ENCODE data around the gene CFAP97.

CFAP97 gene

DNA sequence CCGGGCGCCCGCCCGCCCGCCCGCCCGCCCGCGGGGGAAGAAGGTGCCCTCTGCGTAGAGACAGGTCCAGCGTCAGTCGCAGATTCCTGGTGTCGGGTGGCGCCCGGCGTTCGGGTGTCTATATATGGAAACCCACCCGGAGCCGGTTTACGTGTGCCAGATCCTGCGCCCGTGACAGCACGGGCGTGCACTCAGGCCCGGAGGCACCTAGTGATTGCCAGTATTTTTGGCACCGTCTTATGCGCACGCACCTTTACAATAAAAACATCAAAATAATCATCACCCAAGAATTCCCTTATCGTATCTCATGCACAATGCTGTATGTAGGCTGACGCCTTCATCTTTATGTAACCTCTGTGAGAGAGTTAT lies 60.2 kb downstream of the CFAP97 start:
- peak overlapping the region; percentile 77 for H3K4me3 ChIP-seq (ENCODE audit: low read length)
- peak overlapping the region; percentile 88 for H3K4me2 ChIP-seq (ENCODE audit: low read depth, low read length)
- peak overlapping the region; percentile 55 for H3K9ac ChIP-seq (ENCODE audit: low read length)
- H3K79me2 ChIP-seq (ENCODE audit: low read length): peaks cover 32% of the 10 kb centered on the region
- H2AFZ ChIP-seq (ENCODE audit: low read length): peak overlapping the region; percentile 46; the same call in 1 of the 2 replicates
- H3K9me3 ChIP-seq (replicated peaks; ENCODE audit: insufficient read depth, low read length): no peaks in the 10 kb centered on the region
- H3K36me3 ChIP-seq (replicated peaks; ENCODE audit: insufficient read depth, low read length): no peaks in the 10 kb centered on the region; the same call in 1 of the 2 replicates
- H3K4me1 ChIP-seq (ENCODE audit: low read length): peaks cover 16% of the 10 kb centered on the region
- no peaks in the 10 kb centered on the region for H3K27me3 ChIP-seq (replicated peaks; ENCODE audit: insufficient read depth, low read length)
- H3K27ac ChIP-seq (ENCODE audit: low read length): no peak overlapping the region
- 0 out of 2 replicates have a peak, but pooled peaks cover 3% of the 10 kb centered on the region for H4K20me1 ChIP-seq (ENCODE audit: insufficient read depth, low read length)
- H3F3A ChIP-seq (ENCODE audit: insufficient read depth, low read length): no peaks in the 10 kb centered on the region
- TF ChIP-seq, protein P1, sequence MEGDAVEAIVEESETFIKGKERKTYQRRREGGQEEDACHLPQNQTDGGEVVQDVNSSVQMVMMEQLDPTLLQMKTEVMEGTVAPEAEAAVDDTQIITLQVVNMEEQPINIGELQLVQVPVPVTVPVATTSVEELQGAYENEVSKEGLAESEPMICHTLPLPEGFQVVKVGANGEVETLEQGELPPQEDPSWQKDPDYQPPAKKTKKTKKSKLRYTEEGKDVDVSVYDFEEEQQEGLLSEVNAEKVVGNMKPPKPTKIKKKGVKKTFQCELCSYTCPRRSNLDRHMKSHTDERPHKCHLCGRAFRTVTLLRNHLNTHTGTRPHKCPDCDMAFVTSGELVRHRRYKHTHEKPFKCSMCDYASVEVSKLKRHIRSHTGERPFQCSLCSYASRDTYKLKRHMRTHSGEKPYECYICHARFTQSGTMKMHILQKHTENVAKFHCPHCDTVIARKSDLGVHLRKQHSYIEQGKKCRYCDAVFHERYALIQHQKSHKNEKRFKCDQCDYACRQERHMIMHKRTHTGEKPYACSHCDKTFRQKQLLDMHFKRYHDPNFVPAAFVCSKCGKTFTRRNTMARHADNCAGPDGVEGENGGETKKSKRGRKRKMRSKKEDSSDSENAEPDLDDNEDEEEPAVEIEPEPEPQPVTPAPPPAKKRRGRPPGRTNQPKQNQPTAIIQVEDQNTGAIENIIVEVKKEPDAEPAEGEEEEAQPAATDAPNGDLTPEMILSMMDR (IDR thresholded peaks at IDR 0.05; ENCODE audit: low read length): no peak
- no peak for TF ChIP-seq EZH2phosphoT487 (IDR thresholded peaks at IDR 0.05; ENCODE audit: low read length)
- no peak for TF ChIP-seq EZH2 (optimal IDR thresholded peaks at IDR 0.05; ENCODE audit: low read depth, low read length)
- no peaks in the 10 kb centered on the region for H3K9me2 ChIP-seq (replicated peaks; ENCODE audit: insufficient read depth, low read length)
- DNase-seq: peak; percentile 48

DNA sequence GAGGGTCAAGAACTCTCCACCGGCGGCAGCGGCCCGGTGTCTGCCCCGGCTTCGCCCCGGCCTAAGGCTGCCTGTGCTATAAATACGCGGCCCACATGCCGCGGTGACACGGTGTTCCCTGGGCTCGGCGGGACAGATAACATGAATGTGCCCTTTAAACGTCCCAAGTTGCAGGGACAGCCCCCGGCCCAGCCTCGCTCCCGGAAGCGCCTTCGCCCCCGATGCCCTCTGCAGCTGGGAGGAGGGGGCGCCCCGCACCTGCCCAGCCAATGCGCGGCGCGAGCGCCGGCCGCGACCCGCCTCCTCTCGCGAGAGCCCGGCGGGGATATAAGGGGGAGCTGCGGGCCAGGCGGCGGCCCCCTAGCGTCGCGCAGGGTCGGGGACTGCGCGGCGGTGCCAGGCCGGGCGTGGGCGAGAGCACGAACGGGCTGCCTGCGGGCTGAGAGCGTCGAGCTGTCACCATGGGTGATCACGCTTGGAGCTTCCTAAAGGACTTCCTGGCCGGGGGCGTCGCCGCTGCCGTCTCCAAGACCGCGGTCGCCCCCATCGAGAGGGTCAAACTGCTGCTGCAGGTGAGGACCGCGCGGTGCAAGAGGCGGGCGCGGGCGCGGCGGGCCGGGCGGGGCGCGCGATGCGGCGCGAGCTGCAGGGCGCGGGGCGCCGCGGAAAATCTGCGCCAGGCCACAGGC lies 60.7 kb downstream of the CFAP97 start, which contains the start of gene SLC25A4:
Gene SLC25A4 (plus strand): TSS at position 355 of the 689 bp plus-strand sequence. CDS start 107 bp downstream, at position 462.
- Histone ChIP-seq H3K4me2 (ENCODE audit: low read depth, low read length) (peak within 1 kb of the TSS; percentile 88), H4K20me1 (ENCODE audit: insufficient read depth, low read length) (0 out of 2 replicates have a peak, but pooled peaks cover 3% of the 10 kb centered on the region), H3K9me3 (replicated peaks; ENCODE audit: insufficient read depth, low read length) (no peaks in the 10 kb centered on the region), H3F3A (ENCODE audit: insufficient read depth, low read length) (no peaks in the 10 kb centered on the region), H3K27me3 (replicated peaks; ENCODE audit: insufficient read depth, low read length) (no peaks in the 10 kb centered on the region), H3K4me3 (ENCODE audit: low read length) (peak within 1 kb of the TSS; percentile 77), H3K79me2 (ENCODE audit: low read length) (peaks cover 32% of the 10 kb centered on the region), H3K9ac (ENCODE audit: low read length) (peak within 1 kb of the TSS; percentile 63), H3K9me2 (replicated peaks; ENCODE audit: insufficient read depth, low read length) (no peaks in the 10 kb centered on the region), H3K36me3 (replicated peaks; ENCODE audit: insufficient read depth, low read length) (no peaks in the 10 kb centered on the region; the same call in 1 of the 2 replicates), H3K27ac (ENCODE audit: low read length) (peak within 1 kb of the TSS; percentile 39; the same call in 1 of the 2 replicates), H3K4me1 (ENCODE audit: low read length) (peaks cover 16% of the 10 kb centered on the region), H2AFZ (ENCODE audit: low read length) (peak within 1 kb of the TSS; percentile 85)
- DNase-seq: peak; percentile 88
- TF ChIP-seq, protein P1 (IDR thresholded peaks at IDR 0.05; ENCODE audit: low read length): peak; percentile 51
- TF ChIP-seq EZH2 (optimal IDR thresholded peaks at IDR 0.05; ENCODE audit: low read depth, low read length): no peak

DNA sequence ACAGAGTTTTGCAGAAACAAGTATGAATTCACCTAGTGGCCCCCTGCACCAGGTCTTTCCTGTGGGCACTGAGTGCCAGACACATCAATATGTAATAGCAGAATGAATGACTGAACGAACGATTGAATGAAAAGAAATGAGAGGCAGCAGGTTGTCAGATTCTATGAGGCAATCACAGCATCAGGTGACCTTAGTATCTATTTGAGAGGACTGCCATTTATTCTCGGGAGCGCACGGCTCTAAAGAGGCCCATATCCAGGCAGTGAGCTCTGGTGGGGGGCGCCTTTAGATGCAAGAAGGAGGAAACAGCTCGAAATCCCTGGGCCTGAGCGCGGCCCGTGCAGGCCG lies 61.3 kb downstream of the CFAP97 start:
- no peaks in the 10 kb centered on the region for H3K9me3 ChIP-seq (replicated peaks; ENCODE audit: insufficient read depth, low read length)
- H2AFZ ChIP-seq (ENCODE audit: low read length): peak overlapping the region; percentile 85
- peak overlapping the region; percentile 86 for H3K4me2 ChIP-seq (ENCODE audit: low read depth, low read length)
- peak overlapping the region; percentile 63 for H3K9ac ChIP-seq (ENCODE audit: low read length)
- peak overlapping the region; percentile 39; the same call in 1 of the 2 replicates for H3K27ac ChIP-seq (ENCODE audit: low read length)
- H4K20me1 ChIP-seq (ENCODE audit: insufficient read depth, low read length): 0 out of 2 replicates have a peak, but pooled peaks cover 3% of the 10 kb centered on the region
- TF ChIP-seq EZH2phosphoT487 (IDR thresholded peaks at IDR 0.05; ENCODE audit: low read length): no peak
- TF ChIP-seq, protein P1 (IDR thresholded peaks at IDR 0.05; ENCODE audit: low read length): no peak
- TF ChIP-seq EZH2 (optimal IDR thresholded peaks at IDR 0.05; ENCODE audit: low read depth, low read length): no peak
- no peaks in the 10 kb centered on the region for H3K27me3 ChIP-seq (replicated peaks; ENCODE audit: insufficient read depth, low read length)
- H3K4me1 ChIP-seq (ENCODE audit: low read length): peaks cover 16% of the 10 kb centered on the region
- no peaks in the 10 kb centered on the region; the same call in 1 of the 2 replicates for H3K36me3 ChIP-seq (replicated peaks; ENCODE audit: insufficient read depth, low read length)
- peak overlapping the region; percentile 66 for H3K4me3 ChIP-seq (ENCODE audit: low read length)
- H3K9me2 ChIP-seq (replicated peaks; ENCODE audit: insufficient read depth, low read length): no peaks in the 10 kb centered on the region
- H3F3A ChIP-seq (ENCODE audit: insufficient read depth, low read length): no peaks in the 10 kb centered on the region
- H3K79me2 ChIP-seq (ENCODE audit: low read length): peaks cover 32% of the 10 kb centered on the region
- DNase-seq: peak; percentile 39
